K562 (cell line): ENCODE results near the gene ACP6. TPM values are rescaled to one million over a fixed set of nuclear protein-coding genes. Genes with fewer than 3 reads are reported as not detected.
A peak's percentile ranks its signal among the peaks of the same experiment; 100 is the strongest.

ENCODE experiments used
- CBFA2T3 ChIP-seq: fragments of 450-650 bp; IDR thresholded peaks from 2 replicates; pipeline ENCODE4 v1.6.1; 2017
- CREM ChIP-seq: IDR thresholded peaks from 2 replicates; pipeline ENCODE4 v1.6.1; 2014; ENCODE audit warnings: antibody characterized with exemption, low read depth
- CUX1 ChIP-seq: fragments of 200-800 bp; sonication (Bioruptor generic); IDR thresholded peaks from 2 replicates; pipeline ENCODE4 v1.6.1; 2016; ENCODE audit warnings: missing genetic modification characterization, missing compliant biosample characterization
- ETS2 ChIP-seq: IDR thresholded peaks from 2 replicates; pipeline ENCODE4 v1.6.1; 2016; ENCODE audit warnings: borderline replicate concordance, missing genetic modification characterization, mild to moderate bottlenecking, moderate library complexity, missing compliant biosample characterization; ENCODE audit not compliant: poor library complexity, severe bottlenecking
- GTF2A2 ChIP-seq: IDR thresholded peaks from 2 replicates; pipeline ENCODE4 v1.6.1; 2016; ENCODE audit warnings: mild to moderate bottlenecking, missing genetic modification characterization, missing compliant biosample characterization
- HDAC2 ChIP-seq: fragments of 450-650 bp; IDR thresholded peaks from 2 replicates; pipeline ENCODE4 v1.6.1; 2016; ENCODE audit warnings: mild to moderate bottlenecking
- KHSRP ChIP-seq: fragments of 450-650 bp; IDR thresholded peaks from 2 replicates; pipeline ENCODE4 v1.6.1; 2017
- KLF1 ChIP-seq: fragments of 450-650 bp; IDR thresholded peaks from 2 replicates; pipeline ENCODE4 v1.6.1; 2016; ENCODE audit warnings: missing genetic modification characterization, missing compliant biosample characterization
- MAZ ChIP-seq, 2 experiments: fragments of 450-650 bp in 1 of 2; sonication (generic) in 1 of 2; formaldehyde crosslinking; IDR thresholded peaks in 1 of 2; conservative IDR thresholded peaks in 1 of 2; 2 replicates each; pipeline versions ENCODE4 v1.4.0 to v1.5.0; 2020; ENCODE audit warnings: mild to moderate bottlenecking in 1 of 2, missing genetic modification reagents in 1 of 2
- MIER1 ChIP-seq: fragments of 450-650 bp; IDR thresholded peaks from 2 replicates; pipeline ENCODE4 v1.6.1; 2016; ENCODE audit warnings: antibody characterized with exemption, mild to moderate bottlenecking, low read depth
- OTX1 ChIP-seq: fragments of 450-650 bp; formaldehyde crosslinking; IDR thresholded peaks from 2 replicates; pipeline ENCODE4 v1.4.0; 2022; ENCODE audit warnings: mild to moderate bottlenecking
- SFPQ ChIP-seq: fragments of 200-400 bp; formaldehyde crosslinking; IDR thresholded peaks from 2 replicates; pipeline ENCODE4 v1.6.1; 2017; ENCODE audit warnings: mild to moderate bottlenecking, low read depth, low read length, moderate library complexity
- SMAD2 ChIP-seq: fragments of 150-350 bp; IDR thresholded peaks from 2 replicates; pipeline ENCODE4 v1.6.1; 2014; ENCODE audit warnings: low read depth, mild to moderate bottlenecking, low read length
- TAF15 ChIP-seq: fragments of 200-400 bp; formaldehyde crosslinking; IDR thresholded peaks from 2 replicates; pipeline ENCODE4 v1.6.1; 2017; ENCODE audit warnings: mild to moderate bottlenecking, low read depth, low read length, moderate library complexity
- polyA plus RNA-seq, 8 experiments: library from polyadenylated mRNA; depleted of rRNA in 4 of 8; stranded (reverse) in 5 of 8; unstranded in 3 of 8; fragments of >200 nt; fragmentation: Nextera tagmentation in 2 of 8; fragmentation: Illumina TruSeq in 1 of 8; extraction: Ambion mirVana in 2 of 8; extraction: Trizol in 1 of 8; gene quantifications; 2 replicates each; pipeline versions ENCODE4 v1.2.1 to v1.2.3, GENCODE V29; 2011 to 2014; ENCODE audit warnings: inconsistent platforms in 1 of 8, missing spikeins in 1 of 8
- total RNA-seq, 7 experiments: library from RNA; depleted of rRNA in 6 of 7; stranded (reverse); fragments of >200 nt in 6 of 7; fragmentation: Illumina TruSeq in 2 of 7; extraction: Trizol in 2 of 7; gene quantifications; 2 replicates each; pipeline versions ENCODE4 v1.2.1 to v1.2.3, GENCODE V29; 2011 to 2021; ENCODE audit warnings: low replicate concordance in 1 of 7
- TF ChIP-seq, protein P1 (sequence below): fragments of 150-350 bp; IDR thresholded peaks from 2 replicates; pipeline ENCODE4 v1.6.1; 2014; ENCODE audit warnings: low read depth, mild to moderate bottlenecking, low read length, borderline replicate concordance
- TF ChIP-seq, protein P2 (sequence below): fragments of 450-650 bp; IDR thresholded peaks from 2 replicates; pipeline ENCODE4 v1.6.1; 2014; ENCODE audit warnings: low read depth, mild to moderate bottlenecking, moderate library complexity, borderline replicate concordance

The ACP6 gene
- total and polyA plus RNA-seq, 9 of the 15 experiments (the other 6 are each of a cell fraction or from before 2014, with no cell fraction given) = 0.05 to 1.4 (median 0.49) TPM

DNA sequence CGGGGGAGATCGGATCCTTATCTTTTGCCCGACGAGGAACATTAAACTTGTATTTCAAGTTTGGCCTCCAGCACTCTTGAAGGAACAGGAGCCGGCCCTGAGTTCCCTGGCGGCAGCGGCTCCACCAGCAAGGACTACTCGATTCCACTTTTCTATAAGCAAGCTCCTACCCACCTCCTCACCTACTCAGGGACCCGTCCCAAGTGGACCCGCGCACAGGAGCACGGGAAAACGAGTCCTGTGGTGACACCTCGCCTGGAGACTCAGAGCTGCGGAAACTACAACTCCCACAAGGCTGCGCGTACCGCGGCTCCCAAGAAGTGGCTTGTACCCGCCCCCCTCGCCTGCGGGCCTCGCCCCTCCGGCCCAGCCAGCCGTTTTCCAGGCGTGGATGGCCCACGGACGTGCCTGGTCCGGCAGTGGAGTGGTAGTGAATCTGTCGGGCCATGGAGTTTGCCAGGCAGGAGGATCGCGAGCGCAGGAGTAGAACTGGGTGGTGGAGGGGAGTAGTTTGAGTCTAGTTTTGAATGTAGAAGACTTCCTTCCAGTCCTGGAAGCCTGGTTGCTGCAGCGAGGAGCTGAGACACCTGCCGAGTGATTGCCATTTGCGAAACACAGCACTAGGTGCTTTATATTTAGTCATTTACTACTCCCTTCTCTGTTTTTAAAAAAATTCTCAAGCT lies at the start of gene ACP6 (continued):
- TF ChIP-seq, protein P1, sequence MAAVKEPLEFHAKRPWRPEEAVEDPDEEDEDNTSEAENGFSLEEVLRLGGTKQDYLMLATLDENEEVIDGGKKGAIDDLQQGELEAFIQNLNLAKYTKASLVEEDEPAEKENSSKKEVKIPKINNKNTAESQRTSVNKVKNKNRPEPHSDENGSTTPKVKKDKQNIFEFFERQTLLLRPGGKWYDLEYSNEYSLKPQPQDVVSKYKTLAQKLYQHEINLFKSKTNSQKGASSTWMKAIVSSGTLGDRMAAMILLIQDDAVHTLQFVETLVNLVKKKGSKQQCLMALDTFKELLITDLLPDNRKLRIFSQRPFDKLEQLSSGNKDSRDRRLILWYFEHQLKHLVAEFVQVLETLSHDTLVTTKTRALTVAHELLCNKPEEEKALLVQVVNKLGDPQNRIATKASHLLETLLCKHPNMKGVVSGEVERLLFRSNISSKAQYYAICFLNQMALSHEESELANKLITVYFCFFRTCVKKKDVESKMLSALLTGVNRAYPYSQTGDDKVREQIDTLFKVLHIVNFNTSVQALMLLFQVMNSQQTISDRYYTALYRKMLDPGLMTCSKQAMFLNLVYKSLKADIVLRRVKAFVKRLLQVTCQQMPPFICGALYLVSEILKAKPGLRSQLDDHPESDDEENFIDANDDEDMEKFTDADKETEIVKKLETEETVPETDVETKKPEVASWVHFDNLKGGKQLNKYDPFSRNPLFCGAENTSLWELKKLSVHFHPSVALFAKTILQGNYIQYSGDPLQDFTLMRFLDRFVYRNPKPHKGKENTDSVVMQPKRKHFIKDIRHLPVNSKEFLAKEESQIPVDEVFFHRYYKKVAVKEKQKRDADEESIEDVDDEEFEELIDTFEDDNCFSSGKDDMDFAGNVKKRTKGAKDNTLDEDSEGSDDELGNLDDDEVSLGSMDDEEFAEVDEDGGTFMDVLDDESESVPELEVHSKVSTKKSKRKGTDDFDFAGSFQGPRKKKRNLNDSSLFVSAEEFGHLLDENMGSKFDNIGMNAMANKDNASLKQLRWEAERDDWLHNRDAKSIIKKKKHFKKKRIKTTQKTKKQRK = no peak
- peak in 1 of 2 experiments; percentile 56; a peak in 1 of 4 replicates for TF ChIP-seq MAZ (CRISPR knock-in tag; conservative IDR thresholded peaks at IDR 0.05 in 1 of 2, IDR thresholded peaks at IDR 0.05 in 1 of 2)
- TF ChIP-seq HDAC2 = no peak
- no peak for TF ChIP-seq KLF1 (tag)
- TF ChIP-seq OTX1 (CRISPR knock-in tag) = no peak
- no peak for TF ChIP-seq KHSRP
- TF ChIP-seq TAF15 = no peak
- peak; percentile 79 for TF ChIP-seq CREM
- TF ChIP-seq GTF2A2 (tag) = no peak
- no peak for TF ChIP-seq ETS2 (tag)
- no peak for TF ChIP-seq SMAD2
- no peak for TF ChIP-seq SFPQ
- no peak for TF ChIP-seq MIER1
- TF ChIP-seq, protein P2, sequence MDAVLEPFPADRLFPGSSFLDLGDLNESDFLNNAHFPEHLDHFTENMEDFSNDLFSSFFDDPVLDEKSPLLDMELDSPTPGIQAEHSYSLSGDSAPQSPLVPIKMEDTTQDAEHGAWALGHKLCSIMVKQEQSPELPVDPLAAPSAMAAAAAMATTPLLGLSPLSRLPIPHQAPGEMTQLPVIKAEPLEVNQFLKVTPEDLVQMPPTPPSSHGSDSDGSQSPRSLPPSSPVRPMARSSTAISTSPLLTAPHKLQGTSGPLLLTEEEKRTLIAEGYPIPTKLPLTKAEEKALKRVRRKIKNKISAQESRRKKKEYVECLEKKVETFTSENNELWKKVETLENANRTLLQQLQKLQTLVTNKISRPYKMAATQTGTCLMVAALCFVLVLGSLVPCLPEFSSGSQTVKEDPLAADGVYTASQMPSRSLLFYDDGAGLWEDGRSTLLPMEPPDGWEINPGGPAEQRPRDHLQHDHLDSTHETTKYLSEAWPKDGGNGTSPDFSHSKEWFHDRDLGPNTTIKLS = peak; percentile 76; the same call in 1 of the 2 replicates
- no peak for TF ChIP-seq CBFA2T3
- no peak for TF ChIP-seq CUX1 (CRISPR knock-in tag)
